Neural cell (in vitro differentiated cells): ENCODE results near the gene SORD. TPM values are rescaled to one million over a fixed set of nuclear protein-coding genes. Genes with fewer than 3 reads are reported as not detected.

Source experiments
- H2AFZ ChIP-seq: fragments of 200-600, 300-800 bp; sonication (generic), shearing (Covaris generic); 2 replicates; pipeline ENCODE4 v1.6.0; 2014; ENCODE audit warnings: low read depth, mild to moderate bottlenecking, antibody characterized with exemption, low read length, moderate library complexity
- H3F3A ChIP-seq: fragments of 200-600 bp; shearing (Covaris generic); 2 replicates; pipeline ENCODE4 v1.6.1; 2016; ENCODE audit warnings: mild to moderate bottlenecking, moderate library complexity, mixed read lengths, antibody characterized with exemption, low read length; ENCODE audit not compliant: insufficient read depth, poor library complexity, severe bottlenecking
- H3K27ac ChIP-seq: fragments of 200-600, 300-800 bp; sonication (generic), shearing (Covaris generic); 2 replicates; pipeline ENCODE4 v1.5.1; 2014; ENCODE audit warnings: mild to moderate bottlenecking, low read length, moderate library complexity
- H3K27me3 ChIP-seq: fragments of 300-800, 200-600 bp; sonication (generic), shearing (Covaris generic); 2 replicates; pipeline ENCODE4 v1.6.0; 2014; ENCODE audit warnings: mild to moderate bottlenecking, low read depth, low read length, moderate library complexity; ENCODE audit not compliant: insufficient read depth
- H3K36me3 ChIP-seq: fragments of 300-800, 200-600 bp; sonication (generic), shearing (Covaris generic); 2 replicates; pipeline ENCODE4 v1.5.1; 2014; ENCODE audit warnings: mild to moderate bottlenecking, antibody characterized with exemption, low read length, moderate library complexity; ENCODE audit not compliant: insufficient read depth
- H3K4me2 ChIP-seq: fragments of 300-800, 200-600 bp; sonication (generic), shearing (Covaris generic); 2 replicates; pipeline ENCODE4 v1.6.0; 2014; ENCODE audit warnings: mild to moderate bottlenecking, low read length
- H3K4me3 ChIP-seq: fragments of 300-800, 200-600 bp; sonication (generic), shearing (Covaris generic); 2 replicates; pipeline ENCODE4 v1.5.1; 2014; ENCODE audit warnings: mild to moderate bottlenecking, low read length, moderate library complexity
- H3K79me2 ChIP-seq: fragments of 200-600 bp; shearing (Covaris generic); replicated peaks from 2 replicates; pipeline ENCODE4 v1.6.0; 2014; ENCODE audit warnings: mild to moderate bottlenecking, low read length, moderate library complexity; ENCODE audit not compliant: insufficient read depth
- H3K9ac ChIP-seq: fragments of 300-800, 200-600 bp; sonication (generic), shearing (Covaris generic); 2 replicates; pipeline ENCODE4 v1.6.1; 2016; ENCODE audit warnings: mild to moderate bottlenecking, low read length, mixed read lengths
- H3K9me2 ChIP-seq: fragments of 200-600 bp; shearing (Covaris generic); 2 replicates; pipeline ENCODE4 v1.6.1; 2016; ENCODE audit warnings: mild to moderate bottlenecking, low read length, mixed read lengths; ENCODE audit not compliant: insufficient read depth
- H3K9me3 ChIP-seq: fragments of 200-600, 300-800 bp; sonication (generic), shearing (Covaris generic); 2 replicates; pipeline ENCODE4 v1.6.1; 2016; ENCODE audit warnings: mild to moderate bottlenecking, mixed run types, low read length, moderate library complexity, mixed read lengths
- H4K20me1 ChIP-seq: fragments of 200-600 bp; shearing (Covaris generic); 2 replicates; pipeline ENCODE4 v1.6.1; 2016; ENCODE audit warnings: mild to moderate bottlenecking, mixed run types; ENCODE audit not compliant: insufficient read depth
- EP300 ChIP-seq: fragments of 450-650 bp; conservative IDR thresholded peaks from 2 replicates; pipeline ENCODE4 v1.6.1; 2014; ENCODE audit warnings: antibody characterized with exemption, mild to moderate bottlenecking, moderate library complexity; ENCODE audit not compliant: poor library complexity, severe bottlenecking
- EZH2 ChIP-seq: fragments of 200-600, 300-800 bp; shearing (Covaris generic), sonication (generic); IDR thresholded peaks from 2 replicates; pipeline ENCODE4 v1.6.1; 2014; ENCODE audit warnings: antibody characterized with exemption, low read length, borderline replicate concordance, mild to moderate bottlenecking; ENCODE audit not compliant: insufficient read depth, poor library complexity, severe bottlenecking
- POLR2AphosphoS5 ChIP-seq: IDR thresholded peaks from 2 replicates; pipeline ENCODE4 v1.6.1; 2012
- RAD21 ChIP-seq: fragments of 450-650 bp; conservative IDR thresholded peaks from 2 replicates; pipeline ENCODE4 v1.6.1; 2014; ENCODE audit warnings: antibody characterized with exemption, mild to moderate bottlenecking, moderate library complexity
- SMC3 ChIP-seq: fragments of 450-650 bp; conservative IDR thresholded peaks from 2 replicates; pipeline ENCODE4 v1.6.1; 2014; ENCODE audit warnings: antibody characterized with exemption, mild to moderate bottlenecking, moderate library complexity; ENCODE audit not compliant: poor library complexity
- TAF1 ChIP-seq: IDR thresholded peaks from 2 replicates; pipeline ENCODE4 v1.6.1; 2012; ENCODE audit warnings: low read depth
- polyA plus RNA-seq: library from polyadenylated mRNA; depleted of rRNA; stranded (reverse); fragments of >200 nt; gene quantifications from 2 replicates; pipeline ENCODE4 v1.2.3, GENCODE V29; 2014
- TF ChIP-seq, protein P1 (sequence below): fragments of 450-650 bp; IDR thresholded peaks from 2 replicates; pipeline ENCODE4 v1.5.1; 2014; ENCODE audit warnings: antibody characterized with exemption, mild to moderate bottlenecking, moderate library complexity; ENCODE audit not compliant: poor library complexity, severe bottlenecking

The SORD gene
- polyA plus RNA-seq, 1 donor from 2014 or later: 17.7 TPM

- Histone ChIP-seq H2AFZ (no peak overlapping the region), H3K4me3 (no peak overlapping the region), H3K4me2 (no peak overlapping the region), H3K79me2 (no peaks in the 10 kb centered on the region), H4K20me1 (no peaks in the 10 kb centered on the region), H3K27ac (no peak overlapping the region), H3K36me3 (no peaks in the 10 kb centered on the region), H3K9me2 (no peaks in the 10 kb centered on the region), H3F3A (no peaks in the 10 kb centered on the region), H3K9me3 (no peaks in the 10 kb centered on the region), H3K9ac (no peak overlapping the region), H3K27me3 (peaks cover 59% of the 10 kb centered on the region)
- no peak for TF ChIP-seq RAD21
- TF ChIP-seq POLR2AphosphoS5: no peak
Observed at GRCh38 chr15:45120081-45120972, 97.3 kb downstream of the SORD start.

- Histone ChIP-seq H2AFZ (no peak overlapping the region), H3K27ac (no peak overlapping the region), H3K9ac (no peak overlapping the region), H3K79me2 (no peaks in the 10 kb centered on the region), H3F3A (no peaks in the 10 kb centered on the region), H3K4me2 (no peak overlapping the region), H3K9me2 (no peaks in the 10 kb centered on the region), H3K4me3 (no peak overlapping the region), H3K36me3 (no peaks in the 10 kb centered on the region), H4K20me1 (no peaks in the 10 kb centered on the region), H3K27me3 (peaks cover 59% of the 10 kb centered on the region), H3K9me3 (no peaks in the 10 kb centered on the region)
- TF ChIP-seq EZH2 (no peak), TAF1 (no peak), POLR2AphosphoS5 (no peak)
Observed at GRCh38 chr15:45121020-45121419, 98.0 kb downstream of the SORD start.

- no peaks in the 10 kb centered on the region for H3K36me3 ChIP-seq
- H3K79me2 ChIP-seq: no peaks in the 10 kb centered on the region
- no peaks in the 10 kb centered on the region for H4K20me1 ChIP-seq
- H3K4me2 ChIP-seq: no peak overlapping the region
- H3K4me3 ChIP-seq: no peak overlapping the region
- no peak overlapping the region for H3K27ac ChIP-seq
- H3K27me3 ChIP-seq: peaks cover 59% of the 10 kb centered on the region
- TF ChIP-seq EP300 (no peak), SMC3 (no peak)
- TF ChIP-seq, protein P1, sequence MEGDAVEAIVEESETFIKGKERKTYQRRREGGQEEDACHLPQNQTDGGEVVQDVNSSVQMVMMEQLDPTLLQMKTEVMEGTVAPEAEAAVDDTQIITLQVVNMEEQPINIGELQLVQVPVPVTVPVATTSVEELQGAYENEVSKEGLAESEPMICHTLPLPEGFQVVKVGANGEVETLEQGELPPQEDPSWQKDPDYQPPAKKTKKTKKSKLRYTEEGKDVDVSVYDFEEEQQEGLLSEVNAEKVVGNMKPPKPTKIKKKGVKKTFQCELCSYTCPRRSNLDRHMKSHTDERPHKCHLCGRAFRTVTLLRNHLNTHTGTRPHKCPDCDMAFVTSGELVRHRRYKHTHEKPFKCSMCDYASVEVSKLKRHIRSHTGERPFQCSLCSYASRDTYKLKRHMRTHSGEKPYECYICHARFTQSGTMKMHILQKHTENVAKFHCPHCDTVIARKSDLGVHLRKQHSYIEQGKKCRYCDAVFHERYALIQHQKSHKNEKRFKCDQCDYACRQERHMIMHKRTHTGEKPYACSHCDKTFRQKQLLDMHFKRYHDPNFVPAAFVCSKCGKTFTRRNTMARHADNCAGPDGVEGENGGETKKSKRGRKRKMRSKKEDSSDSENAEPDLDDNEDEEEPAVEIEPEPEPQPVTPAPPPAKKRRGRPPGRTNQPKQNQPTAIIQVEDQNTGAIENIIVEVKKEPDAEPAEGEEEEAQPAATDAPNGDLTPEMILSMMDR: no peak
- H3K9ac ChIP-seq: no peak overlapping the region
- no peaks in the 10 kb centered on the region for H3F3A ChIP-seq
- no peaks in the 10 kb centered on the region for H3K9me2 ChIP-seq
- no peaks in the 10 kb centered on the region for H3K9me3 ChIP-seq
- H2AFZ ChIP-seq: no peak overlapping the region
Observed at GRCh38 chr15:45121706-45122417, 98.9 kb downstream of the SORD start.
